Activated T-cell treated with anti-CD3 and anti-CD28 coated beads, Interleukin-2, amount 50 U/mL, for 72 hours (primary cell): ENCODE measurements around the gene PTPRD. TPM values are rescaled to one million over a fixed set of nuclear protein-coding genes. Genes with fewer than 3 reads are reported as not detected.
"Not testable (repeated sequence)": the region's sequence is repeated elsewhere in the genome, so short reads cannot be mapped to it uniquely, and the experiment has no call there.

Experiments
- ATAC-seq, 2 donors: fragments of 150-1000 bp; cut with Tn5 transposase; replicated peaks in 1 of 2; 2 replicates each; pipeline ENCODE4 v1.10.0; 2021; ENCODE audit warnings: moderate library complexity in 2 of 2, mild to moderate bottlenecking in 1 of 2
- DNase-seq, 2 donors: peaks; one replicate each; pipeline ENCODE4 v3.0.0; 2021 to 2022; ENCODE audit warnings: mixed read lengths in 1 of 2
- H3K27ac Mint-ChIP-seq: one replicate; pipeline ENCODE4 v1.8.0; 2022; ENCODE audit warnings: mild to moderate bottlenecking, moderate library complexity, mixed read lengths
- H3K27me3 Mint-ChIP-seq: one replicate; pipeline ENCODE4 v1.8.0; 2022; ENCODE audit warnings: low read depth, mixed read lengths
- H3K36me3 Mint-ChIP-seq, 2 donors: one replicate each; pipeline ENCODE4 v1.8.0; 2022; ENCODE audit warnings: mixed read lengths in 2 of 2, mild to moderate bottlenecking in 1 of 2; ENCODE audit not compliant: insufficient read depth in 2 of 2
- H3K4me1 Mint-ChIP-seq: one replicate; pipeline ENCODE4 v1.8.0; 2022; ENCODE audit warnings: low read depth, mixed read lengths
- H3K4me3 Mint-ChIP-seq, 2 donors: one replicate each; pipeline ENCODE4 v1.8.0; 2022; ENCODE audit warnings: mild to moderate bottlenecking in 2 of 2, mixed read lengths in 2 of 2, moderate library complexity in 2 of 2
- H3K9me3 Mint-ChIP-seq, 2 donors: one replicate each; pipeline ENCODE4 v1.8.0; 2022; ENCODE audit warnings: mixed read lengths in 2 of 2
- total RNA-seq, 2 donors: library from RNA; stranded (reverse); gene quantifications; one replicate each; pipeline ENCODE4 v1.2.3, GENCODE V29; 2022

The PTPRD gene
- total RNA-seq, 2 donors from 2014 or later, result 0.44 TPM; not detected in 1

DNA sequence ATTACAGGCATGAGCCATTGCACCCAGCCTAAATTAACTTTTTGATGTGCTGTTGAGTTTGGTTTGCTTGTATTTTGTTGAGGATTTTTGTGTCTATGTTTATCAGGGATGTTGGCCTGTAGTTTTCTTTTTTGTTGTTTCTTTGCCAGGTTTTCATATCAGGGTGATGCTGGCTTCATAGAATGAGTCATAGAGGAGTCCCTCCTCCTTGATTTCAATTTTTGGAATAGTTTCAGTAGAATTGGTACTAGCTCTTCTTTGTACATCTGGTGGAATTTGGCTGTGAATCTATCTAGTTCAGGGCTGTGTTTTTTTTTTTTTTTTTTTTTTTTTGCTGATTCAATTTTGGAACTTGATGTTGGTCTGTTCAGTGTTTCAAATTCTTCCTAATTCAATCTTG is 1648.9 kb downstream of the PTPRD start:
- DNase-seq (no peak), ATAC-seq (no peak)
- peaks cover 2 to 13% of the 10 kb centered on the region in 2 donors for H3K9me3 Mint-ChIP-seq
- no peaks in the 10 kb centered on the region for H3K36me3 Mint-ChIP-seq
- H3K4me3 Mint-ChIP-seq, result no peak overlapping the region
- no peaks in the 10 kb centered on the region for H3K4me1 Mint-ChIP-seq
- H3K27me3 Mint-ChIP-seq, result no peaks in the 10 kb centered on the region
- H3K27ac Mint-ChIP-seq, result no peak overlapping the region

GRCh38 chr9:8962084-8962483 is 1650.7 kb downstream of the PTPRD start:
- DNase-seq, result no peak
- Mint-ChIP-seq H3K36me3 (no peaks in the 10 kb centered on the region), H3K9me3 (peaks cover 2 to 13% of the 10 kb centered on the region in 2 donors), H3K27ac (no peak overlapping the region), H3K4me1 (no peaks in the 10 kb centered on the region), H3K4me3 (no peak overlapping the region), H3K27me3 (no peaks in the 10 kb centered on the region)
- ATAC-seq, result no peak

DNA sequence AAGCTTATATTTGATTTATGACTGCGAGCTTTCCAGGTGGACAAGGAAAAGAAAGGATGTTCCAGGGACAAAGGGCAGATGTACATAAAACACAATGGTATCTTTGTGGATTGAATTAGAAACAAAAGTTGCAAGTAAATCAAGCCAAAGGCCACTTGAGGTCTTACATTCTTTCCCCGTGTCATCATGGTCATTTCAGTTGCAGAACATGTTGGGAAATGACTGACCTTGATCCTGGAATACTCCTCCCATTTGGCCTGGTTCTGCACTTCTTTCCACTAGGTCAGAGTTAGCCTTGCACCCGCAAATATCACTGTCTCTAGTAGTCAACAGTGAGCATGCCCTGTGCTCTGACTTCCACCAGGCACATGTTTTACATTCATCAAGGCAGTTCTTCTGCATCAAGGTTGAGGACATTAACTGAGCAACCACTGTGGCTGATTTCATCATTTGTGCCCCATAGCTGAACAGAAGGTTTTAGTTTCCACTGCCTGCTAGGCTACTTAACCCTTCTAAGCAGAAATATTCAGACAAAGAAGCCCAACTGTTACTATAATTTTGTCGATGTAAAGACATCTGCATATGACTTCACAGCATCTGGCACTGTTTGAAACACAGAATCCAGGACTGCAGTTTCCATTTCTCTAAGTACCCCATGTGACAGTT is 1651.5 kb downstream of the PTPRD start:
- ATAC-seq (no peak), DNase-seq (no peak)
- Mint-ChIP-seq H3K27me3 (no peaks in the 10 kb centered on the region), H3K9me3 (peaks cover 2 to 10% of the 10 kb centered on the region in 2 donors), H3K36me3 (no peaks in the 10 kb centered on the region), H3K27ac (no peak overlapping the region), H3K4me3 (no peak overlapping the region), H3K4me1 (no peaks in the 10 kb centered on the region)

DNA sequence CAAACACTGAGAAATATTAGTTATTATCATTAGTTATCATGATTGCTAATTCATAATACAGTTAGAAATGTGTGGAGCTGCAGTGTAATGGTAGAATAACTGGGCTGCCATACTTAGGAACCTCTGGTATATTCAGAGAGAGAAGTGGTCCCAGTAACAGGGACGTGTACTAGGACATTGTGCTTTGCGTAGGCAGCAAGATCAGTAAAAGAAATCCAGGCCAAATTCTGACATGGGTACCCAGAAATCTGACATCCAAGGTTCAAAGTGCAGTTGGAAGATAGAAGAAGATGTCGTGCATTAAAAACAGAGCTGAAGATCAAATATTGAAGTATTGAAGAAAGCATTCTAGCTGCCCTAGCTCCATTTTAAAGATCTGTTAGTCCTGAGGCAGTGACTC is 1652.5 kb downstream of the PTPRD start:
- no peak overlapping the region for H3K4me3 Mint-ChIP-seq
- ATAC-seq, result no peak
- no peak overlapping the region for H3K27ac Mint-ChIP-seq
- no peaks in the 10 kb centered on the region for H3K36me3 Mint-ChIP-seq
- DNase-seq, result no peak
- H3K4me1 Mint-ChIP-seq, result no peaks in the 10 kb centered on the region
- no peaks in the 10 kb centered on the region for H3K27me3 Mint-ChIP-seq
- H3K9me3 Mint-ChIP-seq, result peaks cover 0 to 8% of the 10 kb centered on the region in 2 donors

GRCh38 chr9:8958358-8958757 is 1654.4 kb downstream of the PTPRD start:
- DNase-seq (no peak), ATAC-seq (no peak)
- peaks cover 2 to 8% of the 10 kb centered on the region in 2 donors for H3K9me3 Mint-ChIP-seq
- H3K4me1 Mint-ChIP-seq, result no peaks in the 10 kb centered on the region
- H3K27me3 Mint-ChIP-seq, result no peaks in the 10 kb centered on the region
- no peak overlapping the region for H3K27ac Mint-ChIP-seq
- H3K36me3 Mint-ChIP-seq, result no peaks in the 10 kb centered on the region
- H3K4me3 Mint-ChIP-seq, result no peak overlapping the region

- no peak overlapping the region for H3K27ac Mint-ChIP-seq
- H3K4me1 Mint-ChIP-seq, result no peaks in the 10 kb centered on the region
- DNase-seq (no peak), ATAC-seq (no peak)
- H3K9me3 Mint-ChIP-seq, result peaks cover 2 to 4% of the 10 kb centered on the region in 2 donors
- no peak overlapping the region for H3K4me3 Mint-ChIP-seq
- H3K36me3 Mint-ChIP-seq, result no peaks in the 10 kb centered on the region
- H3K27me3 Mint-ChIP-seq, result no peaks in the 10 kb centered on the region
These were observed 1657.5 kb downstream of the PTPRD start for GRCh38 chr9:8955315-8955714.

- Mint-ChIP-seq H3K27ac (no peak overlapping the region), H3K4me3 (no peak overlapping the region), H3K4me1 (no peaks in the 10 kb centered on the region), H3K9me3 (peaks cover 0 to 8% of the 10 kb centered on the region in 2 donors), H3K36me3 (peaks cover 0 to 2% of the 10 kb centered on the region in 2 donors), H3K27me3 (no peaks in the 10 kb centered on the region)
- DNase-seq (no peak), ATAC-seq (no peak)
These were observed 1666.3 kb downstream of the PTPRD start for GRCh38 chr9:8946461-8946860.

- Mint-ChIP-seq H3K9me3 (peaks cover 0 to 10% of the 10 kb centered on the region in 2 donors), H3K27ac (no peak overlapping the region), H3K27me3 (no peaks in the 10 kb centered on the region), H3K4me1 (no peaks in the 10 kb centered on the region), H3K4me3 (no peak overlapping the region), H3K36me3 (peaks cover 0 to 2% of the 10 kb centered on the region in 2 donors)
- DNase-seq, result no peak
- ATAC-seq, result no peak
These were observed 1669.4 kb downstream of the PTPRD start for GRCh38 chr9:8943392-8943791.

DNA sequence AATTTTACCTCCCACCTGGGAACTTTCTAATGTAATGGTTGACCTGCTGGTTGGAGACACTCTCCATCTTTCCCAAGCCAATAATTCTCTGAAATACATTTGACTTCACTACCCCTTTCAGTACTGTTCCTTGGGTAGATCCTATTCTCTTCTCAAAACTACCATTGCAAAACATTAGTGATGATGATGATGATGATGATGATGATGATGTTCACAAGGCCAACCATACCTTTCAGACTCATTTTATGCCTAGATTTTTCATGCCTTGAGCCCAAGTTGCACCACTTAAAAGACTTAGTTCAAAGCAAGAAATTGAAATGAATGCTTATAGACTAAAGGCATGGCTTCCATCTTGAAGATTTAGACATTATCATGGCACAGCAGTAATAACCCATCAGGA is 1672.2 kb downstream of the PTPRD start:
- DNase-seq (no peak), ATAC-seq (no peak)
- Mint-ChIP-seq H3K9me3 (peaks cover 0 to 10% of the 10 kb centered on the region in 2 donors), H3K4me3 (no peak overlapping the region), H3K27ac (no peak overlapping the region), H3K36me3 (peaks cover 0 to 2% of the 10 kb centered on the region in 2 donors), H3K4me1 (no peaks in the 10 kb centered on the region), H3K27me3 (no peaks in the 10 kb centered on the region)

DNA sequence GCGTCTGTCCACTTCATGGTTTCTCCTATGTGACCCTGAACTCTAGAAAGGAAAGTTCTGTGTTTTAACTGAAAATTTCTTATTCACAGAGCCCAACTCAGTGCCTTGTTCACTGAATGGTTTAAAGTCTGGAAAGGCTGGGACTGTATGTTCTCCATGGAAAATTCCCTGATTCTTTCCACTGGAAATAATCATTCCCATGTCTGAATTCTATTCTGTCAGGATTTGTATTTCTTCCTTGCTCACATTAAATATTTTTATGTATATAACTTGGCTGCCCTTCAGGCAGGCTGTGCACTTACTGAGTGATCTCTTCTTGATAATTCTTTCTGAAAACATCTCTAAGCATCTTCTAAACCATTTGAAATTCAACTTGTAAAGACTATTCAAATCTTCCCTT is 1686.3 kb downstream of the PTPRD start:
- H3K4me3 Mint-ChIP-seq, result no peak overlapping the region
- no peak overlapping the region for H3K27ac Mint-ChIP-seq
- no peaks in the 10 kb centered on the region for H3K4me1 Mint-ChIP-seq
- H3K36me3 Mint-ChIP-seq, result no peaks in the 10 kb centered on the region
- ATAC-seq (no peak), DNase-seq (no peak)
- peaks cover under 1 to 7% of the 10 kb centered on the region in 2 donors for H3K9me3 Mint-ChIP-seq
- H3K27me3 Mint-ChIP-seq, result no peaks in the 10 kb centered on the region

- ATAC-seq, result no peak
- H3K27ac Mint-ChIP-seq, result no peak overlapping the region
These were observed 1688.2 kb downstream of the PTPRD start for GRCh38 chr9:8924562-8924961.

GRCh38 chr9:8920478-8921183 is 1692.2 kb downstream of the PTPRD start:
- H3K4me1 Mint-ChIP-seq, H3K27me3 Mint-ChIP-seq, H3K27ac Mint-ChIP-seq, H3K4me3 Mint-ChIP-seq, ATAC-seq, H3K36me3 Mint-ChIP-seq, DNase-seq, H3K9me3 Mint-ChIP-seq: not testable (repeated sequence)

More at GRCh38 chr9:8924562-8924961, 1688.2 kb downstream of the PTPRD start:
- no peak for DNase-seq
- no peaks in the 10 kb centered on the region for H3K4me1 Mint-ChIP-seq
- H3K27me3 Mint-ChIP-seq, result no peaks in the 10 kb centered on the region
- H3K4me3 Mint-ChIP-seq, result no peak overlapping the region
- H3K9me3 Mint-ChIP-seq, result peaks cover 0 to 7% of the 10 kb centered on the region in 2 donors
- H3K36me3 Mint-ChIP-seq, result no peaks in the 10 kb centered on the region

GRCh38 chr9:8917956-8918739 is 1694.7 kb downstream of the PTPRD start:
- Mint-ChIP-seq H3K36me3 (no peaks in the 10 kb centered on the region), H3K27me3 (no peaks in the 10 kb centered on the region), H3K4me1 (no peaks in the 10 kb centered on the region), H3K27ac (no peak overlapping the region), H3K9me3 (peaks cover 0 to 3% of the 10 kb centered on the region in 2 donors), H3K4me3 (no peak overlapping the region)
- ATAC-seq (no peak), DNase-seq (no peak)
